Aorta (tissue), 5 donors: ENCODE measurements around the gene GMDS. TPM values are rescaled to one million over a fixed set of nuclear protein-coding genes. Genes with fewer than 3 reads are reported as not detected.

Experiments
- ATAC-seq: fragments of 200-7000 bp; cut with Tn5 transposase; one replicate; pipeline ENCODE4 v1.9.1; 2022; ENCODE audit warnings: moderate library complexity; ENCODE audit not compliant: low FRiP score
- DNase-seq, 2 donors: peaks; one replicate each; pipeline ENCODE4 v3.0.0-alpha.2; 2020
- H3K27ac ChIP-seq, 2 donors: one replicate each; pipeline ENCODE4 v1.5.1; 2013; ENCODE audit warnings: low read length in 2 of 2, mild to moderate bottlenecking in 2 of 2, moderate library complexity in 2 of 2, control low read depth in 1 of 2, inconsistent platforms in 1 of 2, low read depth in 1 of 2
- H3K27me3 ChIP-seq, 2 donors: one replicate each; pipeline ENCODE4 v1.6.1; 2013; ENCODE audit warnings: control low read depth in 1 of 2, low read length in 1 of 2, mild to moderate bottlenecking in 1 of 2, moderate library complexity in 1 of 2; ENCODE audit not compliant: insufficient read depth in 2 of 2, control insufficient read depth in 1 of 2
- H3K36me3 ChIP-seq, 2 donors: one replicate each; pipeline ENCODE4 v1.6.1; 2013; ENCODE audit warnings: control low read depth in 1 of 2, low read length in 1 of 2, mild to moderate bottlenecking in 1 of 2; ENCODE audit not compliant: insufficient read depth in 2 of 2, control insufficient read depth in 1 of 2
- H3K4me1 ChIP-seq, 2 donors: one replicate each; pipeline ENCODE4 v1.6.1; 2013; ENCODE audit warnings: low read length in 2 of 2, control low read depth in 1 of 2, mild to moderate bottlenecking in 1 of 2, moderate library complexity in 1 of 2; ENCODE audit not compliant: insufficient read depth in 2 of 2, control insufficient read depth in 1 of 2
- H3K4me3 ChIP-seq, 2 donors: one replicate each; pipeline ENCODE4 v1.5.1; 2013; ENCODE audit warnings: low read length in 2 of 2, control low read depth in 1 of 2, mild to moderate bottlenecking in 1 of 2
- H3K9me3 ChIP-seq: one replicate; pipeline ENCODE4 v1.6.1; 2013; ENCODE audit warnings: mild to moderate bottlenecking, low read length; ENCODE audit not compliant: control insufficient read depth
- WGBS, 2 donors: extraction: QIAGEN DNeasy Blood & Tissue Kit; methylation state at CpG; one replicate each; pipeline ENCODE4 v1.1.7; 2013; 5-methylcytosine and 5-hydroxymethylcytosine counted together
- intact Hi-C, 2 donors: fragments of 100-400 bp; cut with DNase I; formaldehyde crosslinking; loops; one replicate each; pipeline versions ENCODE4 v1.14.2 to v1.15.0; 2022
- polyA plus RNA-seq, 2 donors: library from polyadenylated mRNA; stranded (reverse); fragments of 200-250 nt; gene quantifications; one replicate each; pipeline ENCODE4 v1.2.3, GENCODE V29; 2013
- total RNA-seq, 2 donors: library from RNA; stranded (reverse); fragmentation: NEBNext Ultra II Directional; extraction: Animal tissue kit (Norgen Biotek cat#: 25700); gene quantifications; one replicate each; pipeline ENCODE4 v1.2.1, GENCODE V29; 2021
- donor health status: healthy with polysubstance abuse.
- donor health status: Bipolar disorder and iron deficiency.
- donor health status: DM: no; HTN: no; CAD: no.
- donor health status: DM: no; HTN: no; CAD: no.
- donor health status: DM: yes; HTN: yes; CAD: no.

Gene GMDS
- total and polyA plus RNA-seq, 4 donors = 66.1 to 138 (median 84.9) TPM

- Histone ChIP-seq H3K36me3 (no peaks in the 10 kb centered on the region), H3K27me3 (no peaks in the 10 kb centered on the region), H3K4me3 (no peak overlapping the region), H3K4me1 (peaks cover 0 to 14% of the 10 kb centered on the region in 2 donors), H3K27ac (peak overlapping the region; percentile 92 to 95), H3K9me3 (no peaks in the 10 kb centered on the region)
- intact Hi-C loops = loop anchor here (5.0 to 10.0 kb wide), 5 partner anchors 62 to 392 kb away; no protein-coding TSS in a partner anchor
- ATAC-seq (no peak), DNase-seq (no peak)
- 27 to 30% methylated on average over 9 of the region's 9 CpGs for WGBS, 2 donors
Observed at GRCh38 chr6:1703091-1703855, 542.1 kb downstream of the GMDS start.

DNA sequence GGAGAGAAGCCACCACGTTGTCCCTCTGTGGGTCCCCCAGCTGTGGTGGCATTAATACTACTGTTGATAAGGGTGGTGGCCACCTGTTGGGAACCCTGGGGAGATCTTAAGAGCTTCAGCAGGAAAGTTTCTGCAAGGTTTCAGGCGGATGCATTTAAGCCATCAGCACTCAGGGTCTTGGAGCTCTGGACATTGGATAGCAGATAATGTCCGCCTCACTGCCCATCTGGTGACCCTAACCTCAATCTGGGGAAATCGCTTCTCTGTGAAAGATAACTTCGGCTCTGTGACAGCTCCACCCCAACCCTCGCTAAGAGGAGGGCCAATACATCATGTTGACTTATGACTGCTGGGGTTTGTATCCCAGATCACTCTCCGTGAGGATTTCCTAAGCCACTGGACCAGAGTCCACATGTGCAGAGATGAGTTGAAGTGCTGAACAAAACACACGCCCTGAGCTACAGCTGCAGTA lies 542.8 kb downstream of the GMDS start:
- intact Hi-C loops = loop anchor here (5.0 to 10.0 kb wide), 5 partner anchors 62 to 392 kb away; no protein-coding TSS in a partner anchor
- WGBS, 2 donors = 30 to 39% methylated on average over 8 of the region's 8 CpGs
- Histone ChIP-seq H3K36me3 (no peaks in the 10 kb centered on the region), H3K27ac (peak overlapping the region; percentile 91 to 92), H3K27me3 (no peaks in the 10 kb centered on the region), H3K9me3 (no peaks in the 10 kb centered on the region), H3K4me1 (peaks cover 0 to 18% of the 10 kb centered on the region in 2 donors), H3K4me3 (no peak overlapping the region)
- DNase-seq (no peak), ATAC-seq (peak; percentile 11)

DNA sequence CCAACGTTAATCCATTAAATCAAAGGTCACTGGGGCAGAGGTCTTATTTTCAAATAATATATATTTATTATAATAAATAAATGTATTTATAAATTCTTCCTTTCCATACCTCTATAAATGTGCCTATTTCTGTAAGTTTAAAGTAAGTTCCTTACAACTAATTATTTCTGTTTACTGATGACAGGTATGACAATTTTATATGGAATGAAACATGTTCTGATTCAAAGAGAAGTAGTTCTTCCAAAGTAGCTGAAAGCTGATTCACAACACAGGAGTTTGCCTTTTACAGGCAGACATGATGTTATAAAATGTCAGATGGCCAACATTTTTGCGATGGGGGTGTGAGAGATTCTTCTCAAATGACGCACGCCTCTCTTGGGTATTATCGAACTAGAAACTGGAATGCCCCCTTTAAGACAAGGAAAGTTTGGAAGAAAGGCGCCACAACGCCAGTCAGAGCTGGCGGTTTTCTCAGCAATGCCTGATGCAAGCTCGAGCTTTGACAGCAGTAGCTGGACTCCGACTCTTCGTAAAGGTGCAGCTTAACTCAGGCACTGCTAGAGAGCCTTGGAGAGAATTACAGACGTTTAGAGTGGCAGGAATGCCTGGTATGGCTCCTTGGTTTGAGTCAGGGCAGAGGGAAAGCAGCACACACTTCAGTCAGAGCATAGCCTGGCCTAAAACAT lies 543.6 kb downstream of the GMDS start:
- Histone ChIP-seq H3K4me3 (no peak overlapping the region), H3K36me3 (no peaks in the 10 kb centered on the region), H3K27me3 (no peaks in the 10 kb centered on the region), H3K27ac (peak overlapping the region; percentile 91 to 92), H3K9me3 (no peaks in the 10 kb centered on the region), H3K4me1 (peaks cover 0 to 18% of the 10 kb centered on the region in 2 donors)
- ATAC-seq = peak; percentile 77
- DNase-seq = peak; percentile 71 to 83
- intact Hi-C loops = loop anchor here (5.0 to 10.0 kb wide), 5 partner anchors 63 to 393 kb away; no protein-coding TSS in a partner anchor
- WGBS, 2 donors = 5 to 6% methylated on average over 12 of the region's 12 CpGs

DNA sequence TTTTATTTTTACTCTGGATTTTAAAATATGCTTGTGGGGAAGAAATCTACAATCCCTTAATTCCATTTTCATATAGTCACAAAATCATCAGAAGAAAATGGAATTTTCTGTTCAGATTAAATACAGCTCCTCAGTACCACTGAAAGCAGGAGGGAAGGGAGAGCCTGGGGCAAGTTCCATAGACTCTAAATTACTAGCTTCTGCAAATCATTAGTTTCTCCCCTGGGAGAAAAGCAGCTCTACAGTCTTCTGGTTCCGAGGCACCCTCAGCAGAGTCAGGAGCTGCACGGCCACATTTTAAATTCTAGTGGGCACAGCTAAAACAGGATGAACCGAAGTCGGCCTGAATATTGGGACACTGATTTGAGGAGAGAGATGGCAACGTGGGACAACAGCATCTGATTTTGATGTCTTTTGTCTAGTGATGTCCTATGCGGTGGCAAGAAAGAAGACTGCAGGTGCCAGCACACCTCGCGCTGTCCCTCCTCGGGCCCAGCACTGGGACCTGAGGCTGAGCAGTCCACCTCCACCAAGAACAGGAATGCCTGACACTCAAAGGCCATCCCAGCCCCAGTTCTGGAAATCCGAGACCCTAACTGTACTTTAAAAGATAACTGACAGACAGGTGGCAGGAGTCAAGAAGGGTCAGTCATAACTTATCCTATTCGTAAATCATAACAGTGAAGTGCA lies 545.0 kb downstream of the GMDS start:
- Histone ChIP-seq H3K9me3 (no peaks in the 10 kb centered on the region), H3K27me3 (no peaks in the 10 kb centered on the region), H3K36me3 (no peaks in the 10 kb centered on the region), H3K4me3 (no peak overlapping the region), H3K4me1 (peaks cover 0 to 18% of the 10 kb centered on the region in 2 donors), H3K27ac (peak overlapping the region; percentile 73 to 84)
- 64 to 65% methylated on average over 11 of the region's 11 CpGs for WGBS, 2 donors
- DNase-seq (no peak), ATAC-seq (no peak)
- intact Hi-C loops = loop anchor here (5.0 to 10.0 kb wide), 5 partner anchors 64 to 394 kb away; no protein-coding TSS in a partner anchor

GRCh38 chr6:1698527-1698926 lies 546.9 kb downstream of the GMDS start:
- Histone ChIP-seq H3K4me3 (no peak overlapping the region), H3K4me1 (peaks cover 0 to 13% of the 10 kb centered on the region in 2 donors), H3K27me3 (no peaks in the 10 kb centered on the region), H3K36me3 (no peaks in the 10 kb centered on the region), H3K27ac (peak overlapping the region in 1 of 2 donors; percentile 82), H3K9me3 (no peaks in the 10 kb centered on the region)
- intact Hi-C loops = loop anchor here in 1 of 2 donors (5.0 kb wide), 1 partner anchor 409 kb away; no protein-coding TSS in a partner anchor
- no peak for DNase-seq
- no peak for ATAC-seq
- 58 to 66% methylated on average over 11 of the region's 11 CpGs for WGBS, 2 donors

- DNase-seq = no peak
- Histone ChIP-seq H3K27me3 (no peaks in the 10 kb centered on the region), H3K4me1 (peaks cover 0 to 9% of the 10 kb centered on the region in 2 donors), H3K9me3 (no peaks in the 10 kb centered on the region), H3K27ac (peak overlapping the region in 1 of 2 donors; percentile 82), H3K36me3 (no peaks in the 10 kb centered on the region), H3K4me3 (no peak overlapping the region)
- ATAC-seq = no peak
- 91 to 93% methylated on average over 10 of the region's 10 CpGs for WGBS, 2 donors
- intact Hi-C loops = loop anchor here in 1 of 2 donors (5.0 kb wide), 1 partner anchor 409 kb away; no protein-coding TSS in a partner anchor
Observed at GRCh38 chr6:1697688-1698351, 547.6 kb downstream of the GMDS start.

DNA sequence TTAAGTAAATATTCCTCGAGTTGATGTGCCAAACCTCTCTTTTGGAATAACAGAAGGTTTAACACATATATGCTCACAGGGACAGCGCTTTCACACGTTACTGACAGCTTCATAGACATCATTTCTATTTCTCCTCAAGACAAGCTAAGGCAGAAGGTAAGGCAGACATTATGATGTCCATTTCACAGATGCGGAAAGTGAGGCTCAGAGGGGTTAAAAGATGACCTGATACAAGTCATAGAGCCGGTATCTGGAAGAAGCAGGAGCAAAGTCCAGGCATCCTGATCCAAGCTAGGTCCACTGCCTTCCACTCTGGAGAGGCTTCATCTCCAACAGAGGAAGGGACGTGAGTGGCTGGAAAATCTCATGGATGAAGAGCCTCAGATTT lies 548.9 kb downstream of the GMDS start:
- no peak overlapping the region for H3K4me3 ChIP-seq
- no peaks in the 10 kb centered on the region for H3K36me3 ChIP-seq
- intact Hi-C loops = loop anchor here in 1 of 2 donors (5.0 kb wide), 1 partner anchor 411 kb away; no protein-coding TSS in a partner anchor
- peak overlapping the region; percentile 82 to 85 for H3K27ac ChIP-seq
- no peak for DNase-seq
- H3K9me3 ChIP-seq = no peaks in the 10 kb centered on the region
- WGBS, 2 donors = 27 to 35% methylated on average over 6 of the region's 6 CpGs
- ATAC-seq = no peak
- H3K4me1 ChIP-seq = peaks cover 0 to 8% of the 10 kb centered on the region in 2 donors
- H3K27me3 ChIP-seq = no peaks in the 10 kb centered on the region
